ENCODE results near the gene HSH2D. TPM values are rescaled to one million over a fixed set of nuclear protein-coding genes. Genes with fewer than 3 reads are reported as not detected.

HSH2D gene
- total and polyA plus RNA-seq, 10 of the 15 experiments (the other 5 are each of a cell fraction or from before 2014, with no cell fraction given), result 22.0 to 145 (median 89.3) TPM

GRCh38 chr19:16201011-16201391 is 57.5 kb downstream of the HSH2D start:
- CTCF ChIA-PET, result no interaction called here

More at GRCh38 chr19:16201011-16201391, 57.5 kb downstream of the HSH2D start:
- intact Hi-C loops (cut with micrococcal nuclease; ENCODE audit: unreplicated experiment) (no loop called here), in situ Hi-C loops (cut with MboI) (no loop called here)
- Histone ChIP-seq H3K27ac (ENCODE audit: control insufficient read depth, insufficient read depth) (no peak overlapping the region), H3K4me3 (no peak overlapping the region), H4K20me1 (ENCODE audit: control insufficient read depth, insufficient read depth) (no peaks in the 10 kb centered on the region; the same call in 1 of the 2 replicates), H2AFZ (ENCODE audit: control insufficient read depth, low read depth, low read length) (no peak overlapping the region), H3K9me3 (replicated peaks; ENCODE audit: control insufficient read depth, insufficient read depth, low read length) (no peaks in the 10 kb centered on the region), H3K79me2 (ENCODE audit: control insufficient read depth, insufficient read depth, low read length) (peaks cover 27% of the 10 kb centered on the region), H3K4me2 (ENCODE audit: control insufficient read depth, insufficient read depth) (0 out of 2 replicates have a peak overlapping the region, but pooled peaks have one; percentile 25), H3K4me1 (ENCODE audit: control insufficient read depth, insufficient read depth, low read length) (peaks cover 22% of the 10 kb centered on the region), H3K9ac (ENCODE audit: control insufficient read depth, insufficient read depth, low read length) (no peak overlapping the region), H3K36me3 (ENCODE audit: control insufficient read depth in 2 of 2, insufficient read depth in 2 of 2, low read length in 1 of 2) (peaks cover 3 to 13% of the 10 kb centered on the region in 2 experiments; a peak in 3 of 4 replicates), H3K27me3 (replicated peaks in 1 of 2; ENCODE audit: control insufficient read depth in 2 of 2, insufficient read depth in 2 of 2, low read length in 1 of 2) (no peaks in the 10 kb centered on the region)
- no peak for ATAC-seq
- SMC1A ChIA-PET (ENCODE audit: uncharacterized antibody, unreplicated experiment), result no interaction called here
- no TSS peak for BruUV-seq (replicated peaks)
- DNase-seq (ENCODE audit: low read depth, low spot score), result no peak
- RAD21 ChIA-PET (ENCODE audit: unreplicated experiment), result interaction anchor here (0.6 to 0.7 kb wide), 2 partner anchors 19 to 415 kb away, joined by 4 to 5 read pairs; no protein-coding TSS in a partner anchor
- WGBS (ENCODE audit: insufficient coverage, insufficient replicate concordance, low lambda C conversion rate, missing lambda C conversion rate), result 53% methylated on average over 4 of the region's 4 CpGs
- no peak for TF ChIP-seq PML (IDR thresholded peaks at IDR 0.05; ENCODE audit: low read length)
- no peak for TF ChIP-seq ESRRA (IDR thresholded peaks at IDR 0.05; ENCODE audit: low read length)
- TF ChIP-seq EED (IDR thresholded peaks at IDR 0.05; ENCODE audit: low read depth), result no peak
- TF ChIP-seq SREBF2 (IDR thresholded peaks at IDR 0.05; ENCODE audit: low read length), result no peak
- TF ChIP-seq ZNF687 (IDR thresholded peaks at IDR 0.05), result no peak
- POLR2A ChIA-PET, result interaction anchor here (0.5 kb wide), 1 partner anchor 546 kb away, joined by 4 read pairs; no protein-coding TSS in a partner anchor
- FAIRE-seq, result no peak
